Peyer's patch (tissue), 4 donors: ENCODE data around the gene SSRP1.

Experiments used
- POLR2A ChIP-seq, 2 donors: fragments of 450-650 bp; IDR thresholded peaks; one replicate each; pipeline ENCODE4 v1.5.1; 2017; ENCODE audit warnings: antibody characterized with exemption in 2 of 2, mild to moderate bottlenecking in 2 of 2, moderate library complexity in 2 of 2
- TF ChIP-seq, protein P1 (sequence below), 6 experiments: fragments of 450-650 bp in 4 of 6; fragments of 200-600 bp in 2 of 6; sonication (generic) in 1 of 6; IDR thresholded peaks; one replicate each; pipeline ENCODE4 v1.5.1; 2017 to 2019; ENCODE audit warnings: antibody characterized with exemption in 6 of 6, mild to moderate bottlenecking in 3 of 6, moderate library complexity in 1 of 6

DNA sequence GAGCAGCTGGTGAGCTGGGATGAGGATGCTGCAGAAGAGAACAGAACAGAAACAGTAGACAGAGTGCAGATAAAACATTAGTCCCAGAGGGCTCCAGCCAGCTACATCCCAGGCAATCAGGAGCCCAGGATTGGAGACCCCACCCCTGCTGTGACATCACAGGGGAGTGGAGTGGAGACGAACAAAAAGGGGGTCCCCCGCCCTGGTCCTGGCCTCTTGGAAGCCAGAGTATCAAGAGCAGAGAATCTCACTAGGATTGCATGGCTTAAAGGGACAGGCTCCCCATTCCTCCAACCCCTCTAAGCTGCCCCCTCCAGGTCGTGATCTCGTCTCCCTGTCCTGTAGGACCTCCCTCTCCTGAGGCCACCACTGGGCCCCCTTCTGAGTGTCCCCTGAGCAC lies 2.5 kb upstream of the SSRP1 start, which contains the start of gene P2RX3:
- TF ChIP-seq, protein P1, sequence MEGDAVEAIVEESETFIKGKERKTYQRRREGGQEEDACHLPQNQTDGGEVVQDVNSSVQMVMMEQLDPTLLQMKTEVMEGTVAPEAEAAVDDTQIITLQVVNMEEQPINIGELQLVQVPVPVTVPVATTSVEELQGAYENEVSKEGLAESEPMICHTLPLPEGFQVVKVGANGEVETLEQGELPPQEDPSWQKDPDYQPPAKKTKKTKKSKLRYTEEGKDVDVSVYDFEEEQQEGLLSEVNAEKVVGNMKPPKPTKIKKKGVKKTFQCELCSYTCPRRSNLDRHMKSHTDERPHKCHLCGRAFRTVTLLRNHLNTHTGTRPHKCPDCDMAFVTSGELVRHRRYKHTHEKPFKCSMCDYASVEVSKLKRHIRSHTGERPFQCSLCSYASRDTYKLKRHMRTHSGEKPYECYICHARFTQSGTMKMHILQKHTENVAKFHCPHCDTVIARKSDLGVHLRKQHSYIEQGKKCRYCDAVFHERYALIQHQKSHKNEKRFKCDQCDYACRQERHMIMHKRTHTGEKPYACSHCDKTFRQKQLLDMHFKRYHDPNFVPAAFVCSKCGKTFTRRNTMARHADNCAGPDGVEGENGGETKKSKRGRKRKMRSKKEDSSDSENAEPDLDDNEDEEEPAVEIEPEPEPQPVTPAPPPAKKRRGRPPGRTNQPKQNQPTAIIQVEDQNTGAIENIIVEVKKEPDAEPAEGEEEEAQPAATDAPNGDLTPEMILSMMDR (IDR thresholded peaks at IDR 0.05): no peak
- no peak for TF ChIP-seq POLR2A (IDR thresholded peaks at IDR 0.05)
